MM.1S (cell line): Measurements from ENCODE around the gene POPDC2.

ENCODE experiments used
- DNase-seq: peaks from one replicate; pipeline ENCODE4 v3.0.0-alpha.2; 2015
- H2AFZ ChIP-seq: fragments of 300-600 bp; sonication (generic); 2 replicates; pipeline ENCODE4 v1.6.0; 2016; ENCODE audit warnings: antibody characterized with exemption, low read length
- H3F3A ChIP-seq: fragments of 300-600 bp; sonication (generic); 2 replicates; pipeline ENCODE4 v1.6.1; 2016; ENCODE audit warnings: mild to moderate bottlenecking, antibody characterized with exemption, low read length, moderate library complexity, mixed read lengths; ENCODE audit not compliant: insufficient read depth
- H3K27ac ChIP-seq: fragments of 300-600 bp; sonication (generic); 2 replicates; pipeline ENCODE4 v1.5.1; 2016; ENCODE audit warnings: mild to moderate bottlenecking, low read length
- H3K27me3 ChIP-seq: fragments of 300-600 bp; sonication (generic); replicated peaks from 2 replicates; pipeline ENCODE4 v1.6.0; 2016; ENCODE audit warnings: low read length; ENCODE audit not compliant: insufficient read depth
- H3K36me3 ChIP-seq: fragments of 300-600 bp; sonication (generic); replicated peaks from 2 replicates; pipeline ENCODE4 v1.6.1; 2016; ENCODE audit warnings: mild to moderate bottlenecking, low read length, mixed read lengths; ENCODE audit not compliant: insufficient read depth
- H3K4me1 ChIP-seq: fragments of 300-600 bp; sonication (generic); 2 replicates; pipeline ENCODE4 v1.6.1; 2016; ENCODE audit warnings: low read length, mixed read lengths
- H3K4me2 ChIP-seq: fragments of 300-600 bp; sonication (generic); 2 replicates; pipeline ENCODE4 v1.6.0; 2016; ENCODE audit warnings: low read depth, low read length
- H3K4me3 ChIP-seq: fragments of 300-600 bp; sonication (generic); 2 replicates; pipeline ENCODE4 v1.5.1; 2016; ENCODE audit warnings: low read length, mixed read lengths
- H3K79me2 ChIP-seq: fragments of 300-600 bp; sonication (generic); 2 replicates; pipeline ENCODE4 v1.6.1; 2016; ENCODE audit warnings: mixed run types, low read length, mixed read lengths
- H3K9ac ChIP-seq: fragments of 300-600 bp; sonication (generic); 2 replicates; pipeline ENCODE4 v1.6.1; 2016; ENCODE audit warnings: low read length, mixed read lengths
- H3K9me2 ChIP-seq: fragments of 300-600 bp; sonication (generic); replicated peaks from 2 replicates; pipeline ENCODE4 v1.6.1; 2016; ENCODE audit warnings: mild to moderate bottlenecking, low read length, mixed read lengths; ENCODE audit not compliant: insufficient read depth
- H3K9me3 ChIP-seq: fragments of 300-600 bp; sonication (generic); replicated peaks from 2 replicates; pipeline ENCODE4 v1.6.1; 2016; ENCODE audit warnings: mild to moderate bottlenecking, low read length, mixed read lengths; ENCODE audit not compliant: insufficient read depth
- H4K20me1 ChIP-seq: fragments of 300-600 bp; sonication (generic); 2 replicates; pipeline ENCODE4 v1.6.1; 2016; ENCODE audit warnings: mild to moderate bottlenecking, low read length, moderate library complexity, mixed read lengths; ENCODE audit not compliant: insufficient read depth
- CTCF ChIP-seq: fragments of 300-600 bp; sonication (generic); IDR thresholded peaks from 2 replicates; pipeline ENCODE4 v1.5.1; 2016; ENCODE audit warnings: antibody characterized with exemption, low read length, mixed read lengths
- EZH2 ChIP-seq: fragments of 300-600 bp; sonication (generic); optimal IDR thresholded peaks from 2 replicates; pipeline ENCODE3; 2017; ENCODE audit warnings: low read depth, mild to moderate bottlenecking, antibody characterized with exemption, low read length, mixed read lengths
- EZH2phosphoT487 ChIP-seq: fragments of 300-600 bp; sonication (generic); IDR thresholded peaks from 2 replicates; pipeline ENCODE4 v1.6.1; 2018; ENCODE audit warnings: antibody characterized with exemption, low read length

POPDC2 gene

GRCh38 chr3:119599558-119600174, 60.7 kb downstream of the POPDC2 start:
- no peak overlapping the region for H2AFZ ChIP-seq
- H3K4me1 ChIP-seq = peaks cover 9% of the 10 kb centered on the region; the same call in 1 of the 2 replicates
- DNase-seq = no peak
- no peaks in the 10 kb centered on the region for H3K9me2 ChIP-seq
- H3K4me3 ChIP-seq = no peak overlapping the region
- H3K9me3 ChIP-seq = no peaks in the 10 kb centered on the region
- TF ChIP-seq EZH2phosphoT487 (no peak), EZH2 (no peak), CTCF (no peak)
- no peaks in the 10 kb centered on the region for H3K79me2 ChIP-seq
- H3K9ac ChIP-seq = no peak overlapping the region
- no peaks in the 10 kb centered on the region for H3K27me3 ChIP-seq
- H4K20me1 ChIP-seq = no peaks in the 10 kb centered on the region
- H3F3A ChIP-seq = no peaks in the 10 kb centered on the region
- no peak overlapping the region for H3K27ac ChIP-seq
- no peak overlapping the region for H3K4me2 ChIP-seq
- H3K36me3 ChIP-seq = no peaks in the 10 kb centered on the region

GRCh38 chr3:119598410-119599098, 61.8 kb downstream of the POPDC2 start:
- no peaks in the 10 kb centered on the region for H3K9me3 ChIP-seq
- no peak overlapping the region for H3K9ac ChIP-seq
- TF ChIP-seq CTCF (no peak), EZH2phosphoT487 (no peak), EZH2 (no peak)
- no peaks in the 10 kb centered on the region for H3K9me2 ChIP-seq
- H3K4me3 ChIP-seq = no peak overlapping the region
- no peak overlapping the region for H2AFZ ChIP-seq
- H4K20me1 ChIP-seq = no peaks in the 10 kb centered on the region
- no peaks in the 10 kb centered on the region for H3K27me3 ChIP-seq
- H3K36me3 ChIP-seq = no peaks in the 10 kb centered on the region
- DNase-seq = no peak
- H3F3A ChIP-seq = no peaks in the 10 kb centered on the region
- peaks cover 9% of the 10 kb centered on the region; the same call in 1 of the 2 replicates for H3K4me1 ChIP-seq
- H3K79me2 ChIP-seq = no peaks in the 10 kb centered on the region
- H3K27ac ChIP-seq = no peak overlapping the region
- H3K4me2 ChIP-seq = no peak overlapping the region

- no peak for DNase-seq
- Histone ChIP-seq H2AFZ (no peak within 1 kb of the TSS), H3K9me2 (no peaks in the 10 kb centered on the region), H4K20me1 (no peaks in the 10 kb centered on the region), H3F3A (no peaks in the 10 kb centered on the region), H3K36me3 (no peaks in the 10 kb centered on the region), H3K9me3 (no peaks in the 10 kb centered on the region), H3K9ac (no peak within 1 kb of the TSS), H3K27me3 (no peaks in the 10 kb centered on the region), H3K79me2 (no peaks in the 10 kb centered on the region), H3K4me2 (no peak within 1 kb of the TSS), H3K27ac (no peak within 1 kb of the TSS), H3K4me3 (no peak within 1 kb of the TSS), H3K4me1 (peaks cover 9% of the 10 kb centered on the region; the same call in 1 of the 2 replicates)
- no peak for TF ChIP-seq EZH2
- no peak for TF ChIP-seq CTCF
- no peak for TF ChIP-seq EZH2phosphoT487
Observed at GRCh38 chr3:119597548-119598288, 62.7 kb downstream of the POPDC2 start, which contains the start of gene PLA1A. Gene PLA1A, plus strand, starts transcription at chr3:119597885. Its CDS starts 29 bp downstream, at chr3:119597914.
